H9 (cell line): ENCODE data around the gene ACSL6. TPM values are rescaled to one million over a fixed set of nuclear protein-coding genes. Genes with fewer than 3 reads are reported as not detected.

Experiments
- DNase-seq: peaks from one replicate; pipeline ENCODE4 v3.0.0-alpha.2; 2017
- H2AFZ ChIP-seq: one replicate; pipeline ENCODE4 v1.6.1; 2013; ENCODE audit warnings: mild to moderate bottlenecking, low read length, control low read depth, moderate library complexity
- H2AK5ac ChIP-seq: 2 replicates; pipeline ENCODE4 v1.6.1; 2013; ENCODE audit warnings: low read length, control low read depth, mixed read lengths; ENCODE audit not compliant: insufficient read length
- H2BK120ac ChIP-seq: one replicate; pipeline ENCODE4 v1.6.1; 2013; ENCODE audit warnings: low read depth, mild to moderate bottlenecking, low read length, control low read depth, inconsistent platforms; ENCODE audit not compliant: poor library complexity, severe bottlenecking
- H2BK12ac ChIP-seq: 2 replicates; pipeline ENCODE4 v1.6.1; 2013; ENCODE audit warnings: low read length, control low read depth, mixed read lengths, low read depth; ENCODE audit not compliant: insufficient read length
- H2BK15ac ChIP-seq: 2 replicates; pipeline ENCODE4 v1.6.1; 2013; ENCODE audit warnings: low read depth, low read length, control low read depth
- H2BK20ac ChIP-seq: one replicate; pipeline ENCODE4 v1.6.1; 2013; ENCODE audit warnings: low read depth, mild to moderate bottlenecking, low read length, control low read depth, inconsistent platforms; ENCODE audit not compliant: poor library complexity, severe bottlenecking
- H2BK5ac ChIP-seq: 2 replicates; pipeline ENCODE4 v1.6.1; 2013; ENCODE audit warnings: low read length, control low read depth, mixed read lengths; ENCODE audit not compliant: insufficient read length
- H3K14ac ChIP-seq: 2 replicates; pipeline ENCODE4 v1.6.1; 2013; ENCODE audit warnings: low read length, control low read depth; ENCODE audit not compliant: insufficient read depth
- H3K18ac ChIP-seq: 2 replicates; pipeline ENCODE4 v1.6.1; 2013; ENCODE audit warnings: low read depth, mild to moderate bottlenecking, mixed read lengths, low read length, control low read depth; ENCODE audit not compliant: insufficient read length
- H3K23ac ChIP-seq: 2 replicates; pipeline ENCODE4 v1.6.1; 2013; ENCODE audit warnings: low read length, control low read depth, mixed read lengths, low read depth; ENCODE audit not compliant: insufficient read length
- H3K23me2 ChIP-seq: 2 replicates; pipeline ENCODE4 v1.6.1; 2013; ENCODE audit warnings: low read depth, mild to moderate bottlenecking, mixed read lengths, low read length, control low read depth; ENCODE audit not compliant: insufficient read length, poor library complexity, severe bottlenecking
- H3K27ac ChIP-seq: 2 replicates; pipeline ENCODE4 v1.5.1; 2013; ENCODE audit warnings: low read length, control low read depth, mixed read lengths, low read depth; ENCODE audit not compliant: insufficient read length
- H3K27me3 ChIP-seq: 2 replicates; pipeline ENCODE4 v1.6.1; 2013; ENCODE audit warnings: low read length, control low read depth, inconsistent platforms; ENCODE audit not compliant: insufficient read depth
- H3K4ac ChIP-seq: 2 replicates; pipeline ENCODE4 v1.6.1; 2013; ENCODE audit warnings: low read depth, mild to moderate bottlenecking, control low read depth, inconsistent platforms, low read length, moderate library complexity
- H3K4me1 ChIP-seq: 2 replicates; pipeline ENCODE4 v1.6.1; 2013; ENCODE audit warnings: low read length, control low read depth, inconsistent platforms; ENCODE audit not compliant: insufficient read depth
- H3K4me2 ChIP-seq: 2 replicates; pipeline ENCODE4 v1.6.1; 2013; ENCODE audit warnings: low read length, control low read depth, mixed read lengths; ENCODE audit not compliant: insufficient read length, insufficient read depth
- H3K56ac ChIP-seq: 2 replicates; pipeline ENCODE4 v1.6.1; 2013; ENCODE audit warnings: low read depth, mild to moderate bottlenecking, mixed read lengths, low read length, control low read depth; ENCODE audit not compliant: insufficient read length
- H3K79me1 ChIP-seq: 2 replicates; pipeline ENCODE4 v1.6.1; 2013; ENCODE audit warnings: low read depth, mild to moderate bottlenecking, moderate library complexity, low read length, control low read depth, inconsistent platforms; ENCODE audit not compliant: insufficient read depth, poor library complexity, severe bottlenecking
- H3K79me2 ChIP-seq: 2 replicates; pipeline ENCODE4 v1.6.1; 2013; ENCODE audit warnings: low read length, control low read depth, inconsistent platforms; ENCODE audit not compliant: insufficient read depth
- H3K9ac ChIP-seq: 2 replicates; pipeline ENCODE4 v1.6.1; 2013; ENCODE audit warnings: low read length, control low read depth, mixed read lengths; ENCODE audit not compliant: insufficient read length; ENCODE audit errors: extremely low read depth
- H3K9me3 ChIP-seq: one replicate; pipeline ENCODE4 v1.6.1; 2013; ENCODE audit warnings: low read depth, low read length, inconsistent platforms; ENCODE audit not compliant: control insufficient read depth
- H3T11ph ChIP-seq: one replicate; pipeline ENCODE4 v1.6.1; 2013; ENCODE audit warnings: mild to moderate bottlenecking, low read length, control low read depth, inconsistent platforms
- H4K20me1 ChIP-seq: one replicate; pipeline ENCODE4 v1.6.1; 2013; ENCODE audit not compliant: control insufficient read depth, insufficient read length, insufficient read depth
- H4K5ac ChIP-seq: 2 replicates; pipeline ENCODE4 v1.6.1; 2013; ENCODE audit warnings: low read depth, mild to moderate bottlenecking, mixed read lengths, low read length, control low read depth; ENCODE audit not compliant: insufficient read length
- H4K8ac ChIP-seq: replicated peaks from 2 replicates; pipeline ENCODE4 v1.6.1; 2013; ENCODE audit warnings: low read length, control low read depth, mixed read lengths, low read depth; ENCODE audit not compliant: insufficient read length
- H4K91ac ChIP-seq: 2 replicates; pipeline ENCODE4 v1.6.1; 2013; ENCODE audit warnings: low read depth, mild to moderate bottlenecking, moderate library complexity, mixed read lengths, low read length, control low read depth; ENCODE audit not compliant: insufficient read length
- H3K27ac Mint-ChIP-seq, 3 experiments: 2 replicates in 2 of 3; 3 replicates in 1 of 3; pipeline ENCODE4 v1.8.0; 2020 to 2021; ENCODE audit warnings: mixed read lengths in 3 of 3, mild to moderate bottlenecking in 1 of 3, moderate library complexity in 1 of 3
- H3K27me3 Mint-ChIP-seq: 2 replicates; pipeline ENCODE4 v1.8.0; 2021; ENCODE audit warnings: low read depth, mild to moderate bottlenecking, moderate library complexity, mixed read lengths
- H3K36me3 Mint-ChIP-seq, 3 experiments: 2 replicates in 2 of 3; 3 replicates in 1 of 3; pipeline ENCODE4 v1.8.0; 2020 to 2021; ENCODE audit warnings: low read depth in 3 of 3, mixed read lengths in 3 of 3; ENCODE audit not compliant: insufficient read depth in 1 of 3
- H3K4me1 Mint-ChIP-seq, 2 experiments: 2 replicates each; pipeline ENCODE4 v1.8.0; 2020; ENCODE audit warnings: mixed read lengths in 2 of 2
- H3K4me3 Mint-ChIP-seq, 2 experiments: 2 replicates in 1 of 2; 3 replicates in 1 of 2; pipeline ENCODE4 v1.8.0; 2020 to 2021; ENCODE audit warnings: mild to moderate bottlenecking in 2 of 2, mixed read lengths in 2 of 2, moderate library complexity in 1 of 2
- H3K9me3 Mint-ChIP-seq, 2 experiments: 2 replicates in 1 of 2; 3 replicates in 1 of 2; pipeline ENCODE4 v1.8.0; 2020; ENCODE audit warnings: mild to moderate bottlenecking in 2 of 2, mixed read lengths in 2 of 2, moderate library complexity in 1 of 2
- total RNA-seq: library from RNA; stranded (reverse); gene quantifications from 2 replicates; pipeline ENCODE4 v1.2.1, GENCODE V29; 2021
- TF ChIP-seq, protein P1 (sequence below): fragments of 200-600 bp; sonication (generic); conservative IDR thresholded peaks from 3 replicates; pipeline ENCODE4 v1.8.0; 2021; ENCODE audit warnings: antibody characterized with exemption, mild to moderate bottlenecking

Gene ACSL6
- total RNA-seq, 1 experiment from 2014 or later = 1.6 TPM

DNA sequence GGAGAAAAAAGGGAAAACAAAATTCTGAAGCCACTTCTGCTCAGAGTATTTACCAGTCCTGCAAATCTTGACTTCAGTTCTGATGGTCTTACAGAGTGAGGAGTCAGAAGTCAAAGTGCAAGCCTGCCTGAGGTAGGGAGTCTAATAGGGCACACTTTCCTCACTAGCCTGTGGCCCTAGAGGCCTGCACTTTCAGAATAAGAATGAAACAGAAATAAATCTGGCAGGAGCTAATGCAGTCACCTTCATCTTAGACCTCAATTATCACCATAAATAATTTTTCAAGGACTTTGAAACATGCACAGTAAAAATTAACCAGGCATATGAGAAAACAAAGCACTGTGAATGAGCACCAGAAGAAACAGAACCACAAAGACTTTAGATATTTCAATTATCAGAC is 20.7 kb upstream of the ACSL6 start:
- Histone ChIP-seq H2BK20ac (no peak overlapping the region), H3K79me1 (no peaks in the 10 kb centered on the region), H3K56ac (no peak overlapping the region), H2BK120ac (no peak overlapping the region), H3K79me2 (no peaks in the 10 kb centered on the region), H4K20me1 (no peaks in the 10 kb centered on the region), H3K18ac (no peak overlapping the region), H3K9me3 (no peaks in the 10 kb centered on the region), H4K91ac (no peak overlapping the region), H3K23ac (no peak overlapping the region), H2AK5ac (no peak overlapping the region), H2BK15ac (no peak overlapping the region), H4K5ac (no peak overlapping the region), H4K8ac (no peak overlapping the region), H2BK5ac (no peak overlapping the region), H3K27me3 (no peaks in the 10 kb centered on the region), H3K4me1 (no peaks in the 10 kb centered on the region), H3K4ac (no peak overlapping the region), H3T11ph (no peak overlapping the region), H2BK12ac (no peak overlapping the region), H3K27ac (no peak overlapping the region), H3K23me2 (no peaks in the 10 kb centered on the region), H3K14ac (no peak overlapping the region), H3K9ac (no peak overlapping the region), H2AFZ (no peak overlapping the region), H3K4me2 (no peak overlapping the region)
- H3K36me3 Mint-ChIP-seq = no peaks in the 10 kb centered on the region
- no peak overlapping the region for H3K27ac Mint-ChIP-seq
- no peak for DNase-seq
- 0 out of 2 replicates have a peak, but pooled peaks cover 2% of the 10 kb centered on the region for H3K27me3 Mint-ChIP-seq
- TF ChIP-seq, protein P1, sequence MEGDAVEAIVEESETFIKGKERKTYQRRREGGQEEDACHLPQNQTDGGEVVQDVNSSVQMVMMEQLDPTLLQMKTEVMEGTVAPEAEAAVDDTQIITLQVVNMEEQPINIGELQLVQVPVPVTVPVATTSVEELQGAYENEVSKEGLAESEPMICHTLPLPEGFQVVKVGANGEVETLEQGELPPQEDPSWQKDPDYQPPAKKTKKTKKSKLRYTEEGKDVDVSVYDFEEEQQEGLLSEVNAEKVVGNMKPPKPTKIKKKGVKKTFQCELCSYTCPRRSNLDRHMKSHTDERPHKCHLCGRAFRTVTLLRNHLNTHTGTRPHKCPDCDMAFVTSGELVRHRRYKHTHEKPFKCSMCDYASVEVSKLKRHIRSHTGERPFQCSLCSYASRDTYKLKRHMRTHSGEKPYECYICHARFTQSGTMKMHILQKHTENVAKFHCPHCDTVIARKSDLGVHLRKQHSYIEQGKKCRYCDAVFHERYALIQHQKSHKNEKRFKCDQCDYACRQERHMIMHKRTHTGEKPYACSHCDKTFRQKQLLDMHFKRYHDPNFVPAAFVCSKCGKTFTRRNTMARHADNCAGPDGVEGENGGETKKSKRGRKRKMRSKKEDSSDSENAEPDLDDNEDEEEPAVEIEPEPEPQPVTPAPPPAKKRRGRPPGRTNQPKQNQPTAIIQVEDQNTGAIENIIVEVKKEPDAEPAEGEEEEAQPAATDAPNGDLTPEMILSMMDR = no peak
- H3K4me3 Mint-ChIP-seq = no peak overlapping the region
- no peaks in the 10 kb centered on the region for H3K9me3 Mint-ChIP-seq
- no peaks in the 10 kb centered on the region for H3K4me1 Mint-ChIP-seq
